Neural cell (in vitro differentiated cells): Measurements from ENCODE around the gene PPIF. TPM values are rescaled to one million over a fixed set of nuclear protein-coding genes. Genes with fewer than 3 reads are reported as not detected.
"Not testable (repeated sequence)": the region's sequence is repeated elsewhere in the genome, so short reads cannot be mapped to it uniquely, and the experiment has no call there.

ENCODE experiments used
- H2AFZ ChIP-seq: fragments of 200-600, 300-800 bp; sonication (generic), shearing (Covaris generic); 2 replicates; pipeline ENCODE4 v1.6.0; 2014; ENCODE audit warnings: low read depth, mild to moderate bottlenecking, antibody characterized with exemption, low read length, moderate library complexity
- H3F3A ChIP-seq: fragments of 200-600 bp; shearing (Covaris generic); 2 replicates; pipeline ENCODE4 v1.6.1; 2016; ENCODE audit warnings: mild to moderate bottlenecking, moderate library complexity, mixed read lengths, antibody characterized with exemption, low read length; ENCODE audit not compliant: insufficient read depth, poor library complexity, severe bottlenecking
- H3K27ac ChIP-seq: fragments of 200-600, 300-800 bp; sonication (generic), shearing (Covaris generic); 2 replicates; pipeline ENCODE4 v1.5.1; 2014; ENCODE audit warnings: mild to moderate bottlenecking, low read length, moderate library complexity
- H3K27me3 ChIP-seq: fragments of 300-800, 200-600 bp; sonication (generic), shearing (Covaris generic); 2 replicates; pipeline ENCODE4 v1.6.0; 2014; ENCODE audit warnings: mild to moderate bottlenecking, low read depth, low read length, moderate library complexity; ENCODE audit not compliant: insufficient read depth
- H3K36me3 ChIP-seq: fragments of 300-800, 200-600 bp; sonication (generic), shearing (Covaris generic); 2 replicates; pipeline ENCODE4 v1.5.1; 2014; ENCODE audit warnings: mild to moderate bottlenecking, antibody characterized with exemption, low read length, moderate library complexity; ENCODE audit not compliant: insufficient read depth
- H3K4me2 ChIP-seq: fragments of 300-800, 200-600 bp; sonication (generic), shearing (Covaris generic); 2 replicates; pipeline ENCODE4 v1.6.0; 2014; ENCODE audit warnings: mild to moderate bottlenecking, low read length
- H3K4me3 ChIP-seq: fragments of 300-800, 200-600 bp; sonication (generic), shearing (Covaris generic); 2 replicates; pipeline ENCODE4 v1.5.1; 2014; ENCODE audit warnings: mild to moderate bottlenecking, low read length, moderate library complexity
- H3K79me2 ChIP-seq: fragments of 200-600 bp; shearing (Covaris generic); replicated peaks from 2 replicates; pipeline ENCODE4 v1.6.0; 2014; ENCODE audit warnings: mild to moderate bottlenecking, low read length, moderate library complexity; ENCODE audit not compliant: insufficient read depth
- H3K9ac ChIP-seq: fragments of 300-800, 200-600 bp; sonication (generic), shearing (Covaris generic); 2 replicates; pipeline ENCODE4 v1.6.1; 2016; ENCODE audit warnings: mild to moderate bottlenecking, low read length, mixed read lengths
- H3K9me2 ChIP-seq: fragments of 200-600 bp; shearing (Covaris generic); 2 replicates; pipeline ENCODE4 v1.6.1; 2016; ENCODE audit warnings: mild to moderate bottlenecking, low read length, mixed read lengths; ENCODE audit not compliant: insufficient read depth
- H3K9me3 ChIP-seq: fragments of 200-600, 300-800 bp; sonication (generic), shearing (Covaris generic); 2 replicates; pipeline ENCODE4 v1.6.1; 2016; ENCODE audit warnings: mild to moderate bottlenecking, mixed run types, low read length, moderate library complexity, mixed read lengths
- H4K20me1 ChIP-seq: fragments of 200-600 bp; shearing (Covaris generic); 2 replicates; pipeline ENCODE4 v1.6.1; 2016; ENCODE audit warnings: mild to moderate bottlenecking, mixed run types; ENCODE audit not compliant: insufficient read depth
- EP300 ChIP-seq: fragments of 450-650 bp; conservative IDR thresholded peaks from 2 replicates; pipeline ENCODE4 v1.6.1; 2014; ENCODE audit warnings: antibody characterized with exemption, mild to moderate bottlenecking, moderate library complexity; ENCODE audit not compliant: poor library complexity, severe bottlenecking
- EZH2 ChIP-seq: fragments of 200-600, 300-800 bp; shearing (Covaris generic), sonication (generic); IDR thresholded peaks from 2 replicates; pipeline ENCODE4 v1.6.1; 2014; ENCODE audit warnings: antibody characterized with exemption, low read length, borderline replicate concordance, mild to moderate bottlenecking; ENCODE audit not compliant: insufficient read depth, poor library complexity, severe bottlenecking
- MXI1 ChIP-seq: fragments of 450-650 bp; conservative IDR thresholded peaks from 2 replicates; pipeline ENCODE4 v1.6.1; 2014; ENCODE audit warnings: antibody characterized with exemption, mild to moderate bottlenecking; ENCODE audit not compliant: poor library complexity, severe bottlenecking
- POLR2AphosphoS5 ChIP-seq: IDR thresholded peaks from 2 replicates; pipeline ENCODE4 v1.6.1; 2012
- RAD21 ChIP-seq: fragments of 450-650 bp; conservative IDR thresholded peaks from 2 replicates; pipeline ENCODE4 v1.6.1; 2014; ENCODE audit warnings: antibody characterized with exemption, mild to moderate bottlenecking, moderate library complexity
- SMC3 ChIP-seq: fragments of 450-650 bp; conservative IDR thresholded peaks from 2 replicates; pipeline ENCODE4 v1.6.1; 2014; ENCODE audit warnings: antibody characterized with exemption, mild to moderate bottlenecking, moderate library complexity; ENCODE audit not compliant: poor library complexity
- TAF1 ChIP-seq: IDR thresholded peaks from 2 replicates; pipeline ENCODE4 v1.6.1; 2012; ENCODE audit warnings: low read depth
- polyA plus RNA-seq: library from polyadenylated mRNA; depleted of rRNA; stranded (reverse); fragments of >200 nt; gene quantifications from 2 replicates; pipeline ENCODE4 v1.2.3, GENCODE V29; 2014
- TF ChIP-seq, protein P1 (sequence below): IDR thresholded peaks from 2 replicates; pipeline ENCODE4 v1.6.1; 2012; ENCODE audit warnings: borderline replicate concordance
- TF ChIP-seq, protein P2 (sequence below): fragments of 450-650 bp; IDR thresholded peaks from 2 replicates; pipeline ENCODE4 v1.5.1; 2014; ENCODE audit warnings: antibody characterized with exemption, mild to moderate bottlenecking, moderate library complexity; ENCODE audit not compliant: poor library complexity, severe bottlenecking

PPIF gene
- polyA plus RNA-seq, 1 donor from 2014 or later = 13.6 TPM

DNA sequence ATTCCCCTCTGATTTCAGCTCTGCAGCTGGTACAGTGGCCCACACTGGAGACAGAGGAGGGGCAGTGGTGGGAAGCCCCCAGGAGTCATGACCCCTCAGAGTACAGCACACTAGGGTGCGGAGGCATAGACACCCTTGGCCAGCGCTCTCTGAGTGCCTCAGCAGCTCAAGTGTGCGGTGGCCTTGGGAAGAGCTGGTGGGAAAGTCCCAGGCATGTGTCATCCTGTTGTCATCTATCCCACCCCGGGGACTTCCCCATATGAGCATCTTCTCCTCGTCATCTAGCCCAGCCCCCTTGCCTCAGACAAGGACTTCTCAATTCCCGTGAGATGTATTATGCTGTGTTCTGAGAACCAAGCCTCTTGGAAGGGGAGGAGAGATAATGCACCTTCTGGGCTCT lies 15.6 kb upstream of the PPIF start:
- no peaks in the 10 kb centered on the region for H3K79me2 ChIP-seq
- no peaks in the 10 kb centered on the region for H3K9me2 ChIP-seq
- no peaks in the 10 kb centered on the region for H3K9me3 ChIP-seq
- no peak overlapping the region for H2AFZ ChIP-seq
- no peaks in the 10 kb centered on the region for H3K36me3 ChIP-seq
- TF ChIP-seq RAD21 (no peak), EP300 (no peak), POLR2AphosphoS5 (no peak), SMC3 (no peak), MXI1 (no peak), EZH2 (no peak), TAF1 (no peak)
- TF ChIP-seq, protein P1, sequence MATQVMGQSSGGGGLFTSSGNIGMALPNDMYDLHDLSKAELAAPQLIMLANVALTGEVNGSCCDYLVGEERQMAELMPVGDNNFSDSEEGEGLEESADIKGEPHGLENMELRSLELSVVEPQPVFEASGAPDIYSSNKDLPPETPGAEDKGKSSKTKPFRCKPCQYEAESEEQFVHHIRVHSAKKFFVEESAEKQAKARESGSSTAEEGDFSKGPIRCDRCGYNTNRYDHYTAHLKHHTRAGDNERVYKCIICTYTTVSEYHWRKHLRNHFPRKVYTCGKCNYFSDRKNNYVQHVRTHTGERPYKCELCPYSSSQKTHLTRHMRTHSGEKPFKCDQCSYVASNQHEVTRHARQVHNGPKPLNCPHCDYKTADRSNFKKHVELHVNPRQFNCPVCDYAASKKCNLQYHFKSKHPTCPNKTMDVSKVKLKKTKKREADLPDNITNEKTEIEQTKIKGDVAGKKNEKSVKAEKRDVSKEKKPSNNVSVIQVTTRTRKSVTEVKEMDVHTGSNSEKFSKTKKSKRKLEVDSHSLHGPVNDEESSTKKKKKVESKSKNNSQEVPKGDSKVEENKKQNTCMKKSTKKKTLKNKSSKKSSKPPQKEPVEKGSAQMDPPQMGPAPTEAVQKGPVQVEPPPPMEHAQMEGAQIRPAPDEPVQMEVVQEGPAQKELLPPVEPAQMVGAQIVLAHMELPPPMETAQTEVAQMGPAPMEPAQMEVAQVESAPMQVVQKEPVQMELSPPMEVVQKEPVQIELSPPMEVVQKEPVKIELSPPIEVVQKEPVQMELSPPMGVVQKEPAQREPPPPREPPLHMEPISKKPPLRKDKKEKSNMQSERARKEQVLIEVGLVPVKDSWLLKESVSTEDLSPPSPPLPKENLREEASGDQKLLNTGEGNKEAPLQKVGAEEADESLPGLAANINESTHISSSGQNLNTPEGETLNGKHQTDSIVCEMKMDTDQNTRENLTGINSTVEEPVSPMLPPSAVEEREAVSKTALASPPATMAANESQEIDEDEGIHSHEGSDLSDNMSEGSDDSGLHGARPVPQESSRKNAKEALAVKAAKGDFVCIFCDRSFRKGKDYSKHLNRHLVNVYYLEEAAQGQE = no peak
- TF ChIP-seq, protein P2, sequence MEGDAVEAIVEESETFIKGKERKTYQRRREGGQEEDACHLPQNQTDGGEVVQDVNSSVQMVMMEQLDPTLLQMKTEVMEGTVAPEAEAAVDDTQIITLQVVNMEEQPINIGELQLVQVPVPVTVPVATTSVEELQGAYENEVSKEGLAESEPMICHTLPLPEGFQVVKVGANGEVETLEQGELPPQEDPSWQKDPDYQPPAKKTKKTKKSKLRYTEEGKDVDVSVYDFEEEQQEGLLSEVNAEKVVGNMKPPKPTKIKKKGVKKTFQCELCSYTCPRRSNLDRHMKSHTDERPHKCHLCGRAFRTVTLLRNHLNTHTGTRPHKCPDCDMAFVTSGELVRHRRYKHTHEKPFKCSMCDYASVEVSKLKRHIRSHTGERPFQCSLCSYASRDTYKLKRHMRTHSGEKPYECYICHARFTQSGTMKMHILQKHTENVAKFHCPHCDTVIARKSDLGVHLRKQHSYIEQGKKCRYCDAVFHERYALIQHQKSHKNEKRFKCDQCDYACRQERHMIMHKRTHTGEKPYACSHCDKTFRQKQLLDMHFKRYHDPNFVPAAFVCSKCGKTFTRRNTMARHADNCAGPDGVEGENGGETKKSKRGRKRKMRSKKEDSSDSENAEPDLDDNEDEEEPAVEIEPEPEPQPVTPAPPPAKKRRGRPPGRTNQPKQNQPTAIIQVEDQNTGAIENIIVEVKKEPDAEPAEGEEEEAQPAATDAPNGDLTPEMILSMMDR = no peak
- H4K20me1 ChIP-seq = no peaks in the 10 kb centered on the region
- no peak overlapping the region for H3K27ac ChIP-seq
- H3F3A ChIP-seq = no peaks in the 10 kb centered on the region
- H3K4me2 ChIP-seq = no peak overlapping the region
- H3K9ac ChIP-seq = no peak overlapping the region
- H3K27me3 ChIP-seq = no peaks in the 10 kb centered on the region
- H3K4me3 ChIP-seq = no peak overlapping the region

DNA sequence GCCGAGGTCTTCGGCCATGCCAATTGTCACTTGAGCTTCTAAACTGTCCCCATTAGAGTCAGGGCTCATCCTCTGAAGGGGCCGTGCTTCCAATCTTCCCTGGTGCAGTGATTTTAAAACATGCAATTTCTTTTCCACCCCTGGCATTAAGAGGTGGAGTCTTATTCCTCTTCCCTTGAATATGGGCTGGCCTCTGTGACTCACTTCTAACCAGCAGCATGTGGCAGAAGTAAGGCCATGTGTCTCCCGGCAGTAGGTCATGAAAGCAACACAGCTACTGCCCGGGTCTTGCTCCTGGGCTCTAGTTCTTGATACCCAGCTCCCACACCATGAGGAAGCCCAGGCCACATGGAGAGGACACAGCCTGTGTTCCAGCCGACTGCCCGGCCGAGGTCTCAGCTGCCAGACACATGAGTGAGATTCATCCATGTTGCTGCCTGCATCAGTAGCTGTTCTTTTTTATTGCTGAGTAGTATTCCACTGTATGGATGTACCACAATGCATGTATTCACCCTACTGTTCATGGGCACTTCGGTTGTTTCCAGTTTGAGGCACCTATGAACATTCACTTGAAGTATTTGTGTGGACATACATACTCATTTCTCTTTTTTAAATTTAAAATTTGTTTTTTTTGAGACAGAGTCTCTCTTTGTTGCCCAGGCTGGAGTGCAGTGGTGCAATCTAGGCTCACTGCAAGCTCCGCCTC lies 14.5 kb upstream of the PPIF start:
- not testable (repeated sequence) for H3K9ac ChIP-seq, H3K4me2 ChIP-seq, H3K36me3 ChIP-seq, H2AFZ ChIP-seq, H3K79me2 ChIP-seq, H4K20me1 ChIP-seq, H3K27me3 ChIP-seq, H3F3A ChIP-seq, H3K9me2 ChIP-seq, H3K9me3 ChIP-seq, H3K27ac ChIP-seq, H3K4me3 ChIP-seq

DNA sequence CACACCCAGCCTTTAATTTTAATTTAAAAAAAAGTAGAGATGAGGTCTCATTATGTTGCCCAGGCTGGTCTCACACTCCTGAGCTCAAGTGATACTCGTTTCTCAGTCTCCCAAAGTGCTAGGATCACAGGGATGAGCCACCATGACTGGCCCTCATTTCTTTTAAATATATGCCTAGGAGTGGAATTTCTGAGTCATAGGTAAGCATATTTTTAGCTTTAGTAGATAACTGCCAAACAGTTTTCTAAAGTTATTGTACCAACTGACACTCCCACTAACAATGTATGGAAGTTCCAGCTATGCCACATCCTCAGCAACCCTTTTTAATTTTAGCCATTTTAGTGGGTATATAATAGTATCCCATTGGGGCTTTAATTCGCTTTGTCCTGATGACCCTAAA lies 13.8 kb upstream of the PPIF start:
- no peak overlapping the region for H3K4me3 ChIP-seq
- no peak for TF ChIP-seq MXI1
- TF ChIP-seq RAD21 = no peak
- H3K27ac ChIP-seq = no peak overlapping the region
- no peaks in the 10 kb centered on the region for H3K9me2 ChIP-seq
- H2AFZ ChIP-seq = no peak overlapping the region
- no peak overlapping the region for H3K9ac ChIP-seq
- H3F3A ChIP-seq = no peaks in the 10 kb centered on the region
- no peaks in the 10 kb centered on the region for H3K27me3 ChIP-seq
- no peaks in the 10 kb centered on the region for H4K20me1 ChIP-seq
- no peaks in the 10 kb centered on the region for H3K79me2 ChIP-seq
- no peak overlapping the region for H3K4me2 ChIP-seq
- H3K36me3 ChIP-seq = no peaks in the 10 kb centered on the region
- H3K9me3 ChIP-seq = no peaks in the 10 kb centered on the region
